HepG2 (cell line): Measurements from ENCODE around the gene ZNF624. TPM values are rescaled to one million over a fixed set of nuclear protein-coding genes. Genes with fewer than 3 reads are reported as not detected.

Experiments used
- BRD4 ChIP-seq: sonication (generic); formaldehyde crosslinking; IDR thresholded peaks from 2 replicates; pipeline ENCODE4 v1.4.0; 2020; ENCODE audit warnings: missing genetic modification reagents
- CCDC6 ChIP-seq: sonication (generic); formaldehyde crosslinking; IDR thresholded peaks from 2 replicates; pipeline ENCODE4 v1.8.1; 2022; ENCODE audit warnings: mild to moderate bottlenecking, missing genetic modification reagents, moderate library complexity
- DMAP1 ChIP-seq: IDR thresholded peaks from 2 replicates; pipeline ENCODE4 v1.6.1; 2016
- EEA1 ChIP-seq: sonication (generic); formaldehyde crosslinking; IDR thresholded peaks from 2 replicates; pipeline ENCODE4 v1.5.1; 2020; ENCODE audit warnings: mild to moderate bottlenecking, missing genetic modification reagents, borderline replicate concordance
- FOXC1 ChIP-seq: sonication (generic); formaldehyde crosslinking; IDR thresholded peaks from 2 replicates; pipeline ENCODE4 v1.8.0; 2022; ENCODE audit warnings: mild to moderate bottlenecking, missing genetic modification reagents, borderline replicate concordance
- KDM3A ChIP-seq: IDR thresholded peaks from 2 replicates; pipeline ENCODE4 v1.6.1; 2018; ENCODE audit warnings: low read depth, missing compliant biosample characterization
- MXD4 ChIP-seq: IDR thresholded peaks from 2 replicates; pipeline ENCODE4 v1.6.1; 2016; ENCODE audit warnings: mild to moderate bottlenecking, missing biosample characterization, missing genetic modification reagents
- NONO ChIP-seq, 2 experiments: fragments of 450-650 bp in 1 of 2; sonication (generic) in 1 of 2; formaldehyde crosslinking in 1 of 2; IDR thresholded peaks in 1 of 2; conservative IDR thresholded peaks in 1 of 2; 2 replicates each; pipeline versions ENCODE4 v1.6.1 to v1.8.0; 2017 to 2022; ENCODE audit warnings: mild to moderate bottlenecking in 1 of 2, missing genetic modification reagents in 1 of 2, moderate library complexity in 1 of 2
- PAWR ChIP-seq: sonication (generic); formaldehyde crosslinking; IDR thresholded peaks from 2 replicates; pipeline ENCODE4 v1.4.0; 2020; ENCODE audit warnings: missing genetic modification reagents, mild to moderate bottlenecking, borderline replicate concordance
- SALL1 ChIP-seq: sonication (generic); formaldehyde crosslinking; IDR thresholded peaks from 2 replicates; pipeline ENCODE4 v1.8.0; 2022; ENCODE audit warnings: mild to moderate bottlenecking, missing genetic modification reagents
- SCMH1 ChIP-seq: sonication (generic); formaldehyde crosslinking; IDR thresholded peaks from 2 replicates; pipeline ENCODE4 v1.9.0; 2021; ENCODE audit warnings: missing genetic modification reagents, mild to moderate bottlenecking, borderline replicate concordance
- STAG1 ChIP-seq: sonication (generic); formaldehyde crosslinking; IDR thresholded peaks from 2 replicates; pipeline ENCODE4 v1.4.0; 2020; ENCODE audit warnings: missing genetic modification reagents
- TAF1 ChIP-seq: sonication (generic); formaldehyde crosslinking; IDR thresholded peaks from 2 replicates; pipeline ENCODE4 v1.4.0; 2020; ENCODE audit warnings: missing genetic modification reagents
- YY1 ChIP-seq: IDR thresholded peaks from 2 replicates; pipeline ENCODE4 v1.6.1; 2011; ENCODE audit warnings: low read length, low read depth, moderate library complexity, mild to moderate bottlenecking; ENCODE audit not compliant: insufficient read depth, insufficient replicate concordance
- ZNF230 ChIP-seq: sonication (generic); formaldehyde crosslinking; IDR thresholded peaks from 2 replicates; pipeline ENCODE4 v1.4.0; 2020; ENCODE audit warnings: mild to moderate bottlenecking, missing genetic modification reagents
- ZNF747 ChIP-seq: sonication (generic); formaldehyde crosslinking; IDR thresholded peaks from 2 replicates; pipeline ENCODE4 v1.8.1; 2023; ENCODE audit warnings: missing genetic modification reagents, mild to moderate bottlenecking, borderline replicate concordance
- ZNF768 ChIP-seq: sonication (generic); formaldehyde crosslinking; IDR thresholded peaks from 2 replicates; pipeline ENCODE4 v1.4.0; 2020; ENCODE audit warnings: missing genetic modification reagents
- polyA plus RNA-seq, 8 experiments: library from polyadenylated mRNA; depleted of rRNA in 3 of 8; stranded (reverse) in 7 of 8; unstranded in 1 of 8; fragments of >200 nt; fragmentation: Illumina TruSeq in 4 of 8; extraction: Trizol in 4 of 8; gene quantifications; 2 replicates each; pipeline versions ENCODE4 v1.2.1 to v1.2.3, GENCODE V29; 2011 to 2016; ENCODE audit warnings: low read depth in 4 of 8, missing spikeins in 1 of 8, mixed read lengths in 1 of 8; ENCODE audit not compliant: insufficient read depth in 1 of 8
- total RNA-seq, 5 experiments: library from RNA; depleted of rRNA; stranded (reverse); fragments of >200 nt; fragmentation: Illumina TruSeq; extraction: Trizol; gene quantifications; 2 replicates each; pipeline ENCODE4 v1.2.3, GENCODE V29; 2016; ENCODE audit warnings: low read depth in 1 of 5
- TF ChIP-seq, protein P1 (sequence below): sonication (generic); formaldehyde crosslinking; IDR thresholded peaks from 2 replicates; pipeline ENCODE4 v1.8.0; 2022; ENCODE audit warnings: mild to moderate bottlenecking, missing genetic modification reagents, moderate library complexity
- TF ChIP-seq, protein P2 (sequence below): sonication (generic); formaldehyde crosslinking; IDR thresholded peaks from 2 replicates; pipeline ENCODE4 v1.4.0; 2020; ENCODE audit warnings: missing genetic modification reagents
- TF ChIP-seq, protein P3 (sequence below): sonication (generic); formaldehyde crosslinking; IDR thresholded peaks from 2 replicates; pipeline ENCODE4 v1.5.0; 2020; ENCODE audit warnings: missing genetic modification reagents, mild to moderate bottlenecking, borderline replicate concordance

The ZNF624 gene
- total and polyA plus RNA-seq, 2 of the 13 experiments (the other 11 are each of a cell fraction or from before 2014, with no cell fraction given) = 0.75 to 3.5 TPM

DNA sequence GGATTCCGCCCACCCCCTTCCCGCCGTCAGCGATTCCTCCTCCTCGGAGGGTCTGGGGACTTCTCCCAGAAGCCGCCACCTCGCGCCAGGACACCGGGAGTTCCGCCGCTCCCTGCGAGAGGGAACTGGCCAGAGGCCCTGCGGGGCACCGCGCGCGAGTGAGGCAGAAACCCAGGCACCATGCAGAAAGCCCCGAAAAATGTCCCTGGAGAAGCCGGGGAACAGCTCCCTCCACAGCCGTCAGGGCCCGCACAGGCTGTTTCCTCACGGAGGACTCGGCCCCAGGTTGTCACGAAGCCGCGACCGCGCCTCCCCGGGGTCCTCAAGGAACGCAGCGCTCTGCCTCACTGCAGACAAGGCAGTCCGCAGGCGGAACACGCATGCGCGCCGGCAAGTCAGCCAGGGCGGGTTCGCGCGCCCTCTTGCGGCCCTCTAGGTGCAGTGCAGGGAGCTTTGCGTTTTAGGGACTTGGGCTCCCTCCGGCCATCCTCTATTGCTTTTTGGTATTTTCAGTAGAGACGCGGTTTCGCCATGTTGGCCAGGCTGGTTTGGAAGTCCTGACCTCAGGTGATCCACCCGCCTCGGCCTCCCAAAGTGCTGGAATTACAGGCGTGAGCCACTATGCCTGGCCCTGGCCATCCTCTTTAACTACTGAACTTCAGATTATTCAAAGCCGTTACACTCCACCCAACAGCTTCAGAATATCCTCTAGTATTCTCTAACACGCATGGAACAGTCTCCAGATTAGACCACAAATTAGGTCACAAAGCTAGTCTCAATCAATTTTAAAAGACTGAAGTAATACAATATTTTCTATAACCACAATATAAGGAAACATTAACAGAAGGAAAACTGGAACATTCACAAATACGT, 64.3 kb downstream of the ZNF624 start (continued):
- TF ChIP-seq STAG1 (CRISPR knock-in tag) (peak; percentile 53), BRD4 (CRISPR knock-in tag) (no peak), ZNF768 (CRISPR knock-in tag) (peak; percentile 33; the same call in 1 of the 2 replicates), ZNF230 (CRISPR knock-in tag) (0 out of 2 replicates have a peak, but pooled peaks have one; percentile 42), SALL1 (peak; percentile 70), DMAP1 (CRISPR knock-in tag) (peak; percentile 39; the same call in 1 of the 2 replicates), SCMH1 (CRISPR knock-in tag) (no peak), KDM3A (CRISPR knock-in tag) (peak; percentile 40; the same call in 1 of the 2 replicates), PAWR (CRISPR knock-in tag) (no peak), YY1 (peak; percentile 45), FOXC1 (CRISPR knock-in tag) (peak; percentile 92; the same call in 1 of the 2 replicates), TAF1 (CRISPR knock-in tag) (peak; percentile 39; the same call in 1 of the 2 replicates), EEA1 (no peak), NONO (IDR thresholded peaks at IDR 0.05) (no peak), NONO (CRISPR knock-in tag; conservative IDR thresholded peaks at IDR 0.05) (peak; percentile 62; the same call in 1 of the 2 replicates), CCDC6 (CRISPR knock-in tag) (peak; percentile 25; the same call in 1 of the 2 replicates), MXD4 (CRISPR knock-in tag) (peak; percentile 47; the same call in 1 of the 2 replicates), ZNF747 (CRISPR knock-in tag) (peak; percentile 37; the same call in 1 of the 2 replicates)
- TF ChIP-seq, protein P1, sequence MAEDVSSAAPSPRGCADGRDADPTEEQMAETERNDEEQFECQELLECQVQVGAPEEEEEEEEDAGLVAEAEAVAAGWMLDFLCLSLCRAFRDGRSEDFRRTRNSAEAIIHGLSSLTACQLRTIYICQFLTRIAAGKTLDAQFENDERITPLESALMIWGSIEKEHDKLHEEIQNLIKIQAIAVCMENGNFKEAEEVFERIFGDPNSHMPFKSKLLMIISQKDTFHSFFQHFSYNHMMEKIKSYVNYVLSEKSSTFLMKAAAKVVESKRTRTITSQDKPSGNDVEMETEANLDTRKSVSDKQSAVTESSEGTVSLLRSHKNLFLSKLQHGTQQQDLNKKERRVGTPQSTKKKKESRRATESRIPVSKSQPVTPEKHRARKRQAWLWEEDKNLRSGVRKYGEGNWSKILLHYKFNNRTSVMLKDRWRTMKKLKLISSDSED (CRISPR knock-in tag) = no peak
- TF ChIP-seq, protein P2, sequence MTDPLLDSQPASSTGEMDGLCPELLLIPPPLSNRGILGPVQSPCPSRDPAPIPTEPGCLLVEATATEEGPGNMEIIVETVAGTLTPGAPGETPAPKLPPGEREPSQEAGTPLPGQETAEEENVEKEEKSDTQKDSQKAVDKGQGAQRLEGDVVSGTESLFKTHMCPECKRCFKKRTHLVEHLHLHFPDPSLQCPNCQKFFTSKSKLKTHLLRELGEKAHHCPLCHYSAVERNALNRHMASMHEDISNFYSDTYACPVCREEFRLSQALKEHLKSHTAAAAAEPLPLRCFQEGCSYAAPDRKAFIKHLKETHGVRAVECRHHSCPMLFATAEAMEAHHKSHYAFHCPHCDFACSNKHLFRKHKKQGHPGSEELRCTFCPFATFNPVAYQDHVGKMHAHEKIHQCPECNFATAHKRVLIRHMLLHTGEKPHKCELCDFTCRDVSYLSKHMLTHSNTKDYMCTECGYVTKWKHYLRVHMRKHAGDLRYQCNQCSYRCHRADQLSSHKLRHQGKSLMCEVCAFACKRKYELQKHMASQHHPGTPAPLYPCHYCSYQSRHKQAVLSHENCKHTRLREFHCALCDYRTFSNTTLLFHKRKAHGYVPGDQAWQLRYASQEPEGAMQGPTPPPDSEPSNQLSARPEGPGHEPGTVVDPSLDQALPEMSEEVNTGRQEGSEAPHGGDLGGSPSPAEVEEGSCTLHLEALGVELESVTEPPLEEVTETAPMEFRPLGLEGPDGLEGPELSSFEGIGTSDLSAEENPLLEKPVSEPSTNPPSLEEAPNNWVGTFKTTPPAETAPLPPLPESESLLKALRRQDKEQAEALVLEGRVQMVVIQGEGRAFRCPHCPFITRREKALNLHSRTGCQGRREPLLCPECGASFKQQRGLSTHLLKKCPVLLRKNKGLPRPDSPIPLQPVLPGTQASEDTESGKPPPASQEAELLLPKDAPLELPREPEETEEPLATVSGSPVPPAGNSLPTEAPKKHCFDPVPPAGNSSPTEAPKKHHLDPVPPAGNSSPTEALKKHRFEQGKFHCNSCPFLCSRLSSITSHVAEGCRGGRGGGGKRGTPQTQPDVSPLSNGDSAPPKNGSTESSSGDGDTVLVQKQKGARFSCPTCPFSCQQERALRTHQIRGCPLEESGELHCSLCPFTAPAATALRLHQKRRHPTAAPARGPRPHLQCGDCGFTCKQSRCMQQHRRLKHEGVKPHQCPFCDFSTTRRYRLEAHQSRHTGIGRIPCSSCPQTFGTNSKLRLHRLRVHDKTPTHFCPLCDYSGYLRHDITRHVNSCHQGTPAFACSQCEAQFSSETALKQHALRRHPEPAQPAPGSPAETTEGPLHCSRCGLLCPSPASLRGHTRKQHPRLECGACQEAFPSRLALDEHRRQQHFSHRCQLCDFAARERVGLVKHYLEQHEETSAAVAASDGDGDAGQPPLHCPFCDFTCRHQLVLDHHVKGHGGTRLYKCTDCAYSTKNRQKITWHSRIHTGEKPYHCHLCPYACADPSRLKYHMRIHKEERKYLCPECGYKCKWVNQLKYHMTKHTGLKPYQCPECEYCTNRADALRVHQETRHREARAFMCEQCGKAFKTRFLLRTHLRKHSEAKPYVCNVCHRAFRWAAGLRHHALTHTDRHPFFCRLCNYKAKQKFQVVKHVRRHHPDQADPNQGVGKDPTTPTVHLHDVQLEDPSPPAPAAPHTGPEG (CRISPR knock-in tag) = no peak
- TF ChIP-seq, protein P3, sequence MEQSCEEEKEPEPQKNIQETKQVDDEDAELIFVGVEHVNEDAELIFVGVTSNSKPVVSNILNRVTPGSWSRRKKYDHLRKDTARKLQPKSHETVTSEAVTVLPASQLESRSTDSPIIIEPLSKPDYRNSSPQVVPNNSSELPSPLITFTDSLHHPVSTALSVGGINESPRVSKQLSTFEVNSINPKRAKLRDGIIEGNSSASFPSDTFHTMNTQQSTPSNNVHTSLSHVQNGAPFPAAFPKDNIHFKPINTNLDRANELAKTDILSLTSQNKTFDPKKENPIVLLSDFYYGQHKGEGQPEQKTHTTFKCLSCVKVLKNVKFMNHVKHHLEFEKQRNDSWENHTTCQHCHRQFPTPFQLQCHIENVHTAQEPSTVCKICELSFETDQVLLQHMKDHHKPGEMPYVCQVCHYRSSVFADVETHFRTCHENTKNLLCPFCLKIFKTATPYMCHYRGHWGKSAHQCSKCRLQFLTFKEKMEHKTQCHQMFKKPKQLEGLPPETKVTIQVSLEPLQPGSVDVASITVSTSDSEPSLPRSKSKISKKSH (CRISPR knock-in tag) = peak; percentile 60; the same call in 1 of the 2 replicates
